Ishikawa (cell line): Measurements from ENCODE around the gene ZFAND5.

Experiments used
- CREB1 ChIP-seq: IDR thresholded peaks from 2 replicates; pipeline ENCODE4 v1.6.1; 2012; ENCODE audit warnings: low read depth
- EGR1 ChIP-seq: IDR thresholded peaks from 2 replicates; pipeline ENCODE4 v1.6.1; 2012
- EP300 ChIP-seq: IDR thresholded peaks from 2 replicates; pipeline ENCODE4 v1.6.1; 2012; ENCODE audit warnings: borderline replicate concordance
- TAF1 ChIP-seq: IDR thresholded peaks from 2 replicates; pipeline ENCODE4 v1.6.1; 2012; ENCODE audit warnings: low read depth, mild to moderate bottlenecking
- ZBTB7A ChIP-seq: IDR thresholded peaks from 2 replicates; pipeline ENCODE4 v1.6.1; 2012; ENCODE audit warnings: low read depth

DNA sequence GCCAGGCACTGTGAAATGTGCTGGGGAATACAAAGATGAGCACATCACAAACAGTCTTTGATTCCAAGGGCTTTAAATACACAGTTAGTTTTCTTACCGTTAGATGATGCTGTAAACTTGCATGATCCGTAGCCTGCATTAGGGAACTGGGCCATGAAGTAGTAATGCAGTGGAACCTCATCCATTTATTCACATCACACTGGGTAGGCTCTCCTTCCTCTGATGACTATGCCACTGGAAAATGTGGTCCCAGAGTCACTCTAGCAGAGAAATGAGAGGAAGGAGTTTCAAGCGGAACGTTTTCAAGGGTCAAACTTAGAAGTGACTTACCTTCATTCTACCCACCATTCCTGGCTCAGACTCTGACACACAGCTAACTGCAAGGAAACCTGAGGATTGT is 26.4 kb downstream of the ZFAND5 start:
- no peak for TF ChIP-seq EP300
- TF ChIP-seq CREB1 = no peak
- TF ChIP-seq TAF1 = no peak
- no peak for TF ChIP-seq ZBTB7A
- TF ChIP-seq EGR1 = no peak
